Middle frontal gyrus (tissue), 1 donor: Measurements from ENCODE around the gene NDST4.

Source experiments
- DNase-seq: peaks from one replicate; pipeline ENCODE4 v3.0.0-alpha.2; 2015; ENCODE audit warnings: low spot score; ENCODE audit errors: extremely low spot score

NDST4 gene

DNA sequence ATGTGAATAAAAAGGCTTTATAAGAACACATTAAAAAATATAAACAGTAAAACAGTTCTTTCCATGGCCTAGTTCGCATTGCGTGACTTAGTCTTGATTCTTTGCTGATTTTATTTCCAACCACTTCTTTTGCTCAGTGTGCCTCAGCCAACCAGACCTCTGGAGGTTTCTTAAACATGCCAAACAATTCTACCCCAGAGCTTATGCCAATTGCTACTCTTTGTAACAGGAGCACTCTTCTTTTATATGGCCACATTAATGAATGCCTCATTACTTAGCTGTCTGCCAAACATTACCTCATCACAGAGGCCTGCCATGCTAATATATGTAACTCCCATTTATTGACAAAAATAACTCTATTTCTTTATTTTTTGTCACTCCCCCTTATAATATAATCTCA lies 202.3 kb downstream of the NDST4 start:
- no peak for DNase-seq

DNA sequence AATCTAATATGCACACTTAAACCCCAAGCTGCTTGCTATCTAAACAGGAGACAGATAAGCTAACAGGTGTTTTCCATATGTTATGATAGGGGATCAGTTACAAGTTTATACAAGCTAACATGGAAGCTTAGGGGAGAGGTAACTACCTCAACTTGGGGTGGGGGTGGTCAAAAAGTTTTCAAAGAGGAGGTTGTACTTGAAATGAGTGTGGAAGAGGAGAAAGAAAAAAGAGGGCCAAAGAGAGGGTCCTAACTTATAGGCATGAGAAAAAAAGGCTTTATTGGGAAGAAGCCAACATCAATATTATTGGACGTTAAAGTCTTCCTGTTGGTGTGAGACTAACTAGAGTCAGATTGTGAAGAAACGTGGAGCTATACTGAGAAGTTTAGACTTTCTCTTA lies 205.9 kb downstream of the NDST4 start:
- DNase-seq, result no peak

DNA sequence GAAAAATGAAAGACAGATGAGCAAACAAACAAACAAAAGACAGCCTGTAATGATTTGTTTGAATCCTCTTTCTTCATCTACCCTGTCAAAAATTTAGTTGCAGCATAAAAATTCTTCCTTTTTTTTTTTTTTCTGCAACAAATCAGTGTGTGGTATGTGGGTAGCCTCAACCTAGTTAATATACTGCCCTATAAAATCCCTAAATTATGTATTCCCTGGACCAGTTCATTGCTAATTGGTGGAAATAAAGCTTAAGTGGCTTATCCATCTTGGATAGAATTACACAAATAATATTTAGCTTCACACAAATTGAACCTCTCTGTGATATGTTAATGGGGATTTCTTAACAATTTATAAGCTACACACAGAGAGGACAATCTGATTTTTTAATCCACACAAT lies 208.4 kb downstream of the NDST4 start:
- DNase-seq, result no peak

DNA sequence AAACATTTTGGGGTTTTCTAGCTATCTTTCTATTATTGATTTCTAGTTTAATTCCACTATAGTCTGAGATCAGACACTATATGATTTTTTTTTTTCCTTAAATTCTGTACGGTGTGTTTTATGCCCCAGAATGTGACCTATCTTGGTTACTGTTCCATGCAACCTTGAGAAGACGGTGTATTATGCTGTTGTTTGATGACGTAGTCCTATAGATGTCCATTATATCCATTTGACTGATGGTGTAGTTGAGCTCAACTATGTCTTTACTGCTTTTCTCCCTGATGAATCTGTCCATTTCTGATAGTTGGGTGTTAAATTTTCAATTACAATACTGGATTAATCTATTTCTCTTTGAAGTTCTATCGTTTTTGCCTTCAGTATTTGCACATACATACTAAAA lies 212.5 kb downstream of the NDST4 start:
- DNase-seq, result no peak

DNA sequence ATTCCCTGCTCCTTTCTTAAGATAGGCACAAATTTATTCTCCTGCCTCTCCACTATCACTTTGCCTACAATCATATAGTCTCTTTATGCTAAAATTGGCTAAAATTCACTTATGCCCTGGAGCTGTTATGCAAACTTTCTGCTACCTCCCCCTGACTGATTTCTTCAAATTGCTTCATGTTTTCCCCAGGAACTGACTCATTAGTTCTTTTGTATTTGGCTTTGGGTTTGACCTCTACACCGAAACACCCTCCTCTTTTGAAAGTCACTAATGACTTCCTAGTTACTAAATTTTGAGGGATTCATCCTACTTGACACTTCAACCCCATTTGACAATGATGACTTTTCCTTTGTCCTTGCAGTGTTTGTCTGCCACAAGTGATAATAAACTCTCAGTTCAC lies 222.6 kb downstream of the NDST4 start:
- DNase-seq, result no peak

DNA sequence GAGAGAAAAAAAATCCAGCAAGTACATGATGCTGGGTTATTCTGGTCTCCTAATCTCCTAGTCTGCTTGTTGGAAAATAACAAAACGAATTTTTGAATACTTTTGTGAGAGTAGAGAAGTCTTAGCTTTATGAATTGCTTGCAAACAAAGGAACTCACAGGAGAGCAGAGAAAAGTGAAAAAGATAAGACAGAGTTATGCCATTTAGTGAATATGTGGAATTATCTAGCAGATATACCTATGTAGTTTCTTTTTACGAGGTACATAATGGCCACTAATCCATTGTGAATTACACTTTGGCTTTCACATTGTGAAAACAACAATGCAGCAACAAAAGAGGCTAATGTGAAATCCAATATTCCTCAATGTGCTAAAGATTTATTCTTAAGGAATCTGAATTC lies 226.7 kb downstream of the NDST4 start:
- DNase-seq, result no peak

DNA sequence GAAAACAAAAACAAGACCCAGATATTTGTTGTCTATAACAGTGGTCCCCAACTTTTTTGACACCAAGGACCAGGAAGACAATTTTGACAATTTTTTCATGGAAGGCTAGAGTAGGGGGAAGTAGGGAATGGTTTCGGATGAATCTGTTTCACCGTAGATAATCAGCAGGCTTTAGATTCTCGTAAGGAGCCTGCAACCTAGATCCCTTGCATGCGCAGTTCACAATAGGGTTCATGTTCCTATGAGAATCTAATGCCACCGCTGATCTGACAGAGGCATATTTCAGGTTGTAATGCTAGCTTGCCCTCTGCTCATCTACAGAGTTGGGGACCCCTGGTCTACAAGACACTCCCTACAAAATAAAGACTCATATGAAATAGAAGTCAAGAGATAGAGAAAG lies 229.8 kb downstream of the NDST4 start:
- no peak for DNase-seq

DNA sequence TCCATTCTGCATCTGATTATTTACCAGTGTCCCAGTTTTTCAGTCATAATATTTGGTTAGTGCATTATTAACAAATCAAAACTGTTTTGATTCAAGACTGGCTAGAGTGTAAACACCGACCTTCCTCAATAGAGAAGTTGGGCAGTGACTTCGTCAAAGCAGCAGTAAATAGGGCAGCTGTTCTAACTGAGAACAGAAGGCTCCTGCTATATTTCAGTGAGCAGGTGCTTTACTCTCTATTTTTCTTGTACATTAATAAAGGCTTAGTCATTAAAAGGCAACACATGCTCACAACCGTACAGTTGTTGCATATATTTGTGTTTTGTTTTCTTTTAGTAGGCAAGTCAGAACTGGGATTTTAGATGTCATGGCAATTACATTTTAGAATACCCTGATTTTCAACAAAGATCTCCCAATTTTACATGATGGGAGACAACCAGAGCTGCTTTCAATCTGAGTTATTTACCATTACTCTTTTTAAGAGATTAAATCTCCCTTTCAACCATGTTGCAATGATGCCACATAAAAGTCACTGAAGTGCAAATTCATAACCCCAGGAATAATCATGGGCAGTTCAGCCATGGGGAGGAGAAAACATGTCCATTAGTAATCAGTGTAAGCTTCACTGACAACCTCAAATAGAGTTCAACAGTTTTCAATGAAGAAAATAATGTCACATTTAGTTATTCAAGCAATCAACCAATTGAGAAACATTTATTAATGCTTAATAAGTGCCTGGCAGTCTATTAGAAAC lies 233.3 kb downstream of the NDST4 start:
- no peak for DNase-seq

DNA sequence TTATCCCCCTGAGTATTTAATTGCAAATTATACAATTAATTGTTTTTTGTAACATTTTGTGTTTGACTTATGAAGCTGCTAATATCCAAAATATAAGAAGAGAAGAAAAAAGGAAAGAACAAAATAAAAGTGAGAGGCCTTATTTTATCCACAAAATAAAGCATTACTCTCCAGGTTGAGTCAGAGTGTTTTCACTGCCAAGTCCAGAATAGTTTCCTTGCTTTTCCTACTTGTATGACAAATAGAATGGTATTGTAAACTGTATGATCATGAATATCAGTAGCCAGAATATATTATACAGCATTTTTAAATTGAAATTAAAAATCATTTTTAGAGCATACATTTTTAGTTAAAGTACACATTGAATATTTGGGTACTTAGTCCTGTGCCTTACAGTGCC lies 237.8 kb downstream of the NDST4 start:
- no peak for DNase-seq

DNA sequence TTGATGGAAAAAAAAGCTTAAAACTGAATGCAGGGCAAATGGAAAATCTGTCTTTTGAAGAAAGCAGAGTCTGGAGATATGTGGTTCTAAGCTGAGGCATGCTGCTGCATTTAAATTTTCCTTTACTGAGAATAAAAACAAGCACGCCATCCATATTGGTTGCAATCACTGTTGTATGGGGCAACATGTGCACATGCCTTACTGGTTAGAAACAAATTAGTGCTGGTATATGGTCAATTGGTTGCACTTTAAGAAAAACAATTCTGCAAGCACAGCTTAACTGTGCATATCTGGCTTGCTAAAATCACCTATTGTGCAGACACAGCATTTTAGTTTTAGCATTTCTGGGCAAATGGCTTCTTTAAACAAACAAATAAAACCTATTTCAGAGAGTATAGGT lies 239.1 kb downstream of the NDST4 start:
- no peak for DNase-seq

DNA sequence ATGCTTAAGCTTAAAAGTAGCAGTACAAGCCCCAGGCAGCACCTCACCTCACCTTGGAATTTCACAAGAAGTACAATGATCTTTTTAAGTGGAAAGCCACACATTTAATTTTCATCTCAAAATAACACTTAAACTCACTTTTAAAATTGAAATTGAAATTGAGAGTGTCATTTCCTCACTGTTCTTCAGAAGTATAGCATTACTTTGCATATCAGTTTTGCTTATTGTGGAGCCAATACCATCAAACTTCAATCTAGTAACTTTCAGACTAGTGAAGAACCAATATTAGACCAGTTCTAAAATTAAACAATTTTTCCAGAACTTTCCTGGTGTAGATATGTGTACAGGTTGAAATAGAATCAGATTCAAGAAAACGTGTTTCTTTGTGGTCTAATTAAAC lies 242.4 kb downstream of the NDST4 start:
- no peak for DNase-seq

DNA sequence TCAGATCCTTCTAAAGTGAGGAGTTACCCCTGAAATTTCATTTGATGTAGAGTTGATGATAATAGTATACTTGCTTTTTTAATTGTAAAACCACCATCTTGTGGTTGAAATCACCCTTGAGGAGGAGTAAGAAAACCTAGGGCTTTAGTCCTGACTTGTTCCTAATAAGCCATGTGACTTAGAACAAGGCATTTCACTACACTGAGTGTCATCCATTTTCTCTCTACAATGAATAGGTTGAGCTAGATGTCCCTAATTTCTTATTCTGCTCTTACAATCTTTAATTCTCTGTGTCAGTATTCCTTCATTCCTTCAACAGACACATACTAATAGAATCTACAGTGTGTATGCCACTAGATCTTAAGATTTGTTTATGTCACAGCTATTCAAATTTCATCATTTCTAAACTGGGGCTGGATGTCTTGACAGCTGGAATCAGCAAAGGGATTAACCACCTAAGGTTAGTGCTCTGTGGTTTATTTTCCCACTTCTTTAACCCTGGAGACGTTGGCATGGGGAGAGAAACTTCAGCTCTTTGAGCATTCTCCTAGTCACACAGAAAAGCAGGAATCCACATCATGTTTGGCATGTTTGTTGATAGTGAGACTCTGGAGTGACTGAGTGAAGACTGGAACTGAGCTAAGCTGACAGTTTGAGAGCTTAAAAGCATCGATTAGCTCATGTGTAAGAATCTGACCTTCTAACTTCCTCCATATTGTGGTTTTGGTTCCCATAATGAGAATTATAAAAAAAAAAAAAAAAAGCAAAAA lies 246.3 kb downstream of the NDST4 start:
- no peak for DNase-seq

DNA sequence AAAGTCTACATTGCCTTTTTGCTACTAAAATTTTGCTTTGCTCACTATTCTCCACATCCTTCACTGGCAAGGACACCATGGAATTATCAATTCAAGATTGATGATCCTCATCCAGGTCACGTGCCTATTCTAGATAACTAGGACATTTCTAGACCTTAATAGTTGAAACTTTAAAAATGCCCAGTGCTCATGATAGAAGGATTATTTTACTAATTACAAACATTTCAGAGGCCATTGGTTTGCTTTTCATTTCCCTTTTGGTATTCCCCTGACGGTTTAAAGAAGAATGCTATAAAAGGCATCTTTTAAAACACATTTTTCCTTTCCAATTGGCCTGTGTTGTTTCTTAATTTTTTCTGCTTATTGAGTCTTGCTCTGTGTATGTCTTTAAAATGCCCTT lies 249.4 kb downstream of the NDST4 start:
- no peak for DNase-seq

DNA sequence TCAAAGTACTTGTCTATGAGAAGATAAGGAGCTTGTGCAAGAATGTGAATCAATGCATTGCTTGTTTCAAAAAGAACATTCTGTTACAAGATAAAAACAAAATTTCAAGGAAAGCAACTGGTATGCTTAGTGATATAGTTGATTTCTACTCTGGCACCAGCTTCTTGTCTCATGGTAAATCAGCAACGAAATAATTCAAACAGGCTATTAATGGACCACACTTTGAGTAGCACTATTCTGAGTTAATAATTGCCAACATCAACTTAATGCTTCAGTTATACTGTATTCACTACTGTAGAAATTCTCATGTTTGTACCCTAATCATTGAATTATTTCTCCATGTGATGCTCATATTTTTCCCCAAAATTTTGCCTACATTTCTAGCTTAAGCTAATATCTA lies 252.6 kb downstream of the NDST4 start:
- no peak for DNase-seq

DNA sequence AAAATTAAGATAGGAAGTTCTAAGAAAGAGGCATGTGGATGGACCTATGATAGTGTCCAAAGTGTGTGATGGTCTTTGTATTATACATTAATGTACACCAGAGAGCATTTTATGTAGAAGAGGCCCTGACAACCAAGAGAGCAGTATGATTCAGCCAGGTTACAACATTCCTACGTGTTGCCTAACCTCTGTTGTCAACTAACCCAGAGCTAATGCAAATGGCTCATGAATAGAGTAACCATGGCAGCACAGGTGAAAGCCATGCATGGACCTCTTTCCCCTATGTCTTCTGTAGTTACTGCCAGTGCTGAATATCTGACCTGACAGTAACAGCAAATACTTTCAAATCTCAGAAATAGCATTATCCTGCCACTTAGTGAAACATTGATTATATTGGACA lies 255.6 kb downstream of the NDST4 start:
- no peak for DNase-seq

DNA sequence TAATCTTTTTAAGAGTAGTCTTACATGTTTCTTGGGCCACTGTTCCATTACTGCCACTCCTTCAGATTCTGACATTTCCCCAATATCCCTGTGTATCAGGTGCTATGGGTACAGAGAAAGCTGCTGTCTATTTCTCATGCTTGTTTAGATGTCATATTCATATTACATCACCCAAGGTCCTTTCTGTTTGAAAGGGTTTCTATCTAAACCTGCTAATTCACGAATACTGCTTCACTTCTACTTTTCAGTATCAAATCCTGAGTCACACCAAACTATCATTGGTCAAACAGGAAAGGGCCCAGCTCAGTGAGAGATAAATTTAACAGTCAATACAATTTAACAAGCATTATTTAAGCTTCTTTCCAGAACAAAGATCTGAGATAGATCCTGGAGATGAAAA lies 273.4 kb downstream of the NDST4 start:
- no peak for DNase-seq

DNA sequence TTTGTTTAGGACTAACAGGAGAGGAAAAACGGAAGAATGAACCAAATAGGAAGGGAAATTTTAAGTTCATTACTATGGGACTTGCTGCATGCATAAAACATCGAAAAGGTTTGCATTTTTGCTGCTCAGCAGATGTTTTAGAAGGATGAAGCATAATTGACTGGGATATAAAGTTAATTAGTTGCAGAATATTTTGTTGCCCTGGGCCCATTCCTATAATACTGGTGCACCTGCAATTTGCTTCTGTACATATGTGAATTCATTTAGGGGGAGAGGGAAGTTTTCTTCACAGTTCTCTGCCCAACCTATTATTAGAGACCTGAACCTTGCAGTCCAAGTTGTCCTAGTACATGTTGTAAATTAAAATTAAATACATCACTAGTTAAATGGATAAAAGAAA lies 282.8 kb downstream of the NDST4 start:
- DNase-seq, result no peak

DNA sequence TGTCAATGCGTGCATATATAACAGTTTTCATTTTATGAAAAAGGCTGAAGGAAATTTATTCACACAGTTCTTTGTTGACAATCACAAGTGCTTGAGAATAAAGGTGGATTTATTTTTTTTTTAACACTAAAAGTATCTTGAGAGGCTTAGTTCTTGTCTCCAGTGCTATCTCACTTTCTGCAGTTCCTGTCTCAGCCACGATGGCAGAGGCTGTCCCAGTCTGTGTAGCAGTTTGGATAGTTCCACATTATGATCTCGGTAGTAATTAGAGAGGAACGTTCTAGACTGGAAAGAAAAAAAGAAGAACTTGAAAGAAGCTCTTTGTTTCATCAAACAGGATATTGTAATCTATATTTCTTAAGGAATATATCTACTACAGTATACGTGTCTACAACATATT lies 285.8 kb downstream of the NDST4 start:
- DNase-seq, result no peak

DNA sequence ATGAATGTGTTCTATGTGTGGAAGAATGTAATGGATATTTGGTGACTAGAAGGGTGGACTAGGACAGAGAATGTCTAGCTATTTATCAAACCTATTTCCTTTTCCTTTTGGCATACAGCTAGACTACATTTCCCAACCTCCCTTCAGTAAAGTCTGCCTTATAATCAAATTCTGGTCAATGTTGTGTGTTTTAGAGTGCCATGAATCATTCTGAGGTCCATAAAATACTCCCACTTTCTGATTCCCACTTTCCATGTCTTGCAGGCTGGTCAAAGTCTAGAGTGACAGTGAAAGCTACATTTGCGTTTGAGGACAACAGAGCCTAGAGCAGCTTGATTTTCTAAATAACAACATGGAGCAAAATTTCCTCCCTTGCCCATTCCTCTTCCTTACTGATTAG lies 297.7 kb downstream of the NDST4 start:
- DNase-seq, result no peak

DNA sequence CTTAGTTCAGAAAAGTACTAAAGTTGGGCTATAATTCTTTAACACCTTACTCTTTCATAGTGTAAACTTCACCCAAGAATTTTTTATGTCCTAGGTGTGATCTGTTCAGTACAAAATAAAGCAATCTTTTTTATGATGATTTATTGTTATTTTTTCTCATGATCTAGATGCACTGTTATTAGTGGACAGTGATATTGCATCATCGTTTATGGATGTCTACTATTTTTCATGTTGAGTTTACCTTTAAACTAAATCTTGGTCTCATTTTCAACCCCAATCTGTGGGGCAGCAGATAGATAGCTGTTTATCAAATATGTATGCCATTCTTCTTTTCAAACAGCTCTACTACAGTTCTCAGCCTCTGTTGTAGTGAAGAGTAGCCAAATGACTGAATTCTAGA lies 299.5 kb downstream of the NDST4 start:
- no peak for DNase-seq

DNA sequence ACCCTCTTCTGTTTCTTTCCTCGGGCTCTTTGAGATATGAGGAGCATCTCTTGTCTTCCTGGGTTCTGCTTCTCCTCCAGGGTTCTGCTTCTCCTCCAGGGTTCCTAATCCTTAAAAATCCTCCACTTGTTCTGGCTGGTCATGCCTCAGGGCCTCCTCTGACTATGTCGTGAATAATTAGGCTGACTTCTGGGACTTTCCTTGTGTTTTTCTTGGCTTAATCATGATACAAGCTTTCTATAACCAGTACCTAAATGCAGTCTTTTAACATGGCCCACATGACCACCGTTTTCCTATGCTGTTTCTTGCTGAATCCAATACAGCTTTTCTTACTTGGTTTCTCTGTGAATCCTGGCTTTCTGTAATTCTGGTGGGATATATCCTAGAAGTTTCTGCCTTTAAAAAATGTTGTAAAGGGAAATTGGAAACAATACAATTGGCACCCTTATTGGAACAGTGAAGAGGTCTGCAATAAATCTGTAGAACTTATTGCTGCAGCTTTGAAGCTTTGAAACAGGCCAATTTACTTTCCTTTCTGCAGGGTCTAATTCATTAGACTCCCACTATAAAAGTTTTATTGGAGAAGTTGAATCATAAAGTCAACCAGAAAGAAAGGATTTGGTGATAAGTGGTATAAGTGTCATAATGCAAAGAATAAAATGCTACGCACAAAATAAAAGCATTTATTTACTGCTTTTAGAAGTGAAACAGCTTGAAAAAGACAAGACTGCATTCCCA lies 301.7 kb downstream of the NDST4 start:
- DNase-seq, result no peak

DNA sequence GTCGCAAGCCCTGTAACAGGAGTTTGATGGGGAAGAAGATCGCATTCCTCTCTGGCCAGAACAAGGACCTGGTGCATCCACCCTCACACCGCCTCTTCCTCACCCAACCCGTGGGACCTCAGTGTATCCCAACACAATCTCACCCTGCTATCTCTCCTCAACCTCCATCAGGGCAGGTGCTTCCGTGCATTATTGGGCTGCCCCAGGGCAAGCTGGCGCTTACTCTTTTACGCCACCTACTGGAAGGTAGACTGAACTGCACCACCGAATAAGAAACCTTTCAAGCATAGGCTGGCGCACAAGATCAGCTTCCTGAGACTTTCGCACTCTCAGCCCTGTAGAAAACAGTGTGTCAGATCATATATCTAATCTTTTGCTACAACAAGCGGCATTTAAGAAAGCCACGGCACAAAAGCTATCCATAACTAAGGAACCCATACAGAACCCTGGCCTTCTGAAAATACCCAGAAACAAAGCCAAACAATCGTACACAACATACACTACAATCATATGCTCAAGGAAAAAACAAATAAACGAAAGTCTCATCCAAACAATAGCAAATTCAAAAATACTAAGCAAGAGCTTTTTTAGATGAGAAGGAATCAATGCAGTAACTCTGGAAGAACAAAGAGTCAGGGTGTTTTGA lies 305.5 kb downstream of the NDST4 start:
- no peak for DNase-seq
